ENCODE data around the gene HGS.
A peak's percentile ranks its signal among the peaks of the same experiment; 100 is the strongest.
"Not testable (repeated sequence)": the region's sequence is repeated elsewhere in the genome, so short reads cannot be mapped to it uniquely, and the experiment has no call there.

Gene HGS

DNA sequence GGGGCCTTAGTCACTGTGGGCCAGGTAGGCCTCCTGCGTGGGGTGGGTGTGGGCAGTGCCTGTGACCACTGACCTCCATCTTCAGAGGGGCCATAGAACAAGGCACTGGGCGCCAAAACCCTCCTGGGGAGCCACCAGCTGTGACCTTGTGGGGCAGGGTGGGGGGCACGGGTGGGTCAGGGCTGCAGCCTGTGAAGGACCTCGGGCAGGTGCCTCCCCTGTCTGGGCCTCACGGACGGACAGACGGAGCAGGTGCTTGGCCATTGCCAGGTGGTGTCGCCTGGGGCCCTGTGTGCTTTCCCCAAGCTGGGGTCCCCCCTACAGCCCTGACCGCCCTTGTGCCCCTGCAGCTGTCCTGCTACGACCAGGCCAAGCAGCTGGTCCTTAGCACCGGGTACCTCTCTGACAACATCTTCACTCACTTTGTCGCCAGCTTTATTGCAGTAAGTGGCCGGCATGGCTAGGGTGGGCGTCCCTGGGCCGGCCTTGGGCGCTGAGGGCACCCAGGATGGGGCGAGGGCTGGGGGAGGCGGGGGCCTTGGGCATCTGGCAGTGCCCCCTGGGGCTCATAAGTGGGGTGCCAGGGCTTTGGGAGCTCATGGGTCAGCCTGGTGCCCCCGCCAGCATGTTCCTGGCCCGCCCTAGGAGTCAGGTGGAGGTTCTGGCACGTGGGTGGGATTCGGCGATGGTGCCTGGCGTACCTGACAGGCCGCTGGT lies 33.4 kb downstream of the HGS start:
- no peak for DNase-seq (ENCODE audit: low read depth in 2 of 3, low spot score in 2 of 3)

DNA sequence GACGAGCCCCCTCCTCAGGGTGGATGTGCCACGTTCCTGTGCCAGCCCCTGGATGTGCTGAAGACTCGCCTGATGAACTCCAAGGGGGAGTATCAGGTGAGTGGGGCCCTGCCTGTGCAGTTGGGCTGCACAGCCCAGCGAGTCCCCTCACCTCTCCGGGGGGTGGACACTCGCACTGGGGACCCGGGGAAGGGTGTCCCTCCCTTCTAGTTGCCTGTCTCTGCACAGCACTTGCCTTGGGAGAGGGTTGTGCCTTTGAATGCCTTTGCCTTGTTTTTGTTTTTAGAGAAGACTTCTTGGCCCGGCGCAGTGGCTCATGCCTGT lies 33.9 kb downstream of the HGS start:
- no peak for DNase-seq (ENCODE audit: low read depth in 2 of 3, low spot score in 2 of 3)

DNA sequence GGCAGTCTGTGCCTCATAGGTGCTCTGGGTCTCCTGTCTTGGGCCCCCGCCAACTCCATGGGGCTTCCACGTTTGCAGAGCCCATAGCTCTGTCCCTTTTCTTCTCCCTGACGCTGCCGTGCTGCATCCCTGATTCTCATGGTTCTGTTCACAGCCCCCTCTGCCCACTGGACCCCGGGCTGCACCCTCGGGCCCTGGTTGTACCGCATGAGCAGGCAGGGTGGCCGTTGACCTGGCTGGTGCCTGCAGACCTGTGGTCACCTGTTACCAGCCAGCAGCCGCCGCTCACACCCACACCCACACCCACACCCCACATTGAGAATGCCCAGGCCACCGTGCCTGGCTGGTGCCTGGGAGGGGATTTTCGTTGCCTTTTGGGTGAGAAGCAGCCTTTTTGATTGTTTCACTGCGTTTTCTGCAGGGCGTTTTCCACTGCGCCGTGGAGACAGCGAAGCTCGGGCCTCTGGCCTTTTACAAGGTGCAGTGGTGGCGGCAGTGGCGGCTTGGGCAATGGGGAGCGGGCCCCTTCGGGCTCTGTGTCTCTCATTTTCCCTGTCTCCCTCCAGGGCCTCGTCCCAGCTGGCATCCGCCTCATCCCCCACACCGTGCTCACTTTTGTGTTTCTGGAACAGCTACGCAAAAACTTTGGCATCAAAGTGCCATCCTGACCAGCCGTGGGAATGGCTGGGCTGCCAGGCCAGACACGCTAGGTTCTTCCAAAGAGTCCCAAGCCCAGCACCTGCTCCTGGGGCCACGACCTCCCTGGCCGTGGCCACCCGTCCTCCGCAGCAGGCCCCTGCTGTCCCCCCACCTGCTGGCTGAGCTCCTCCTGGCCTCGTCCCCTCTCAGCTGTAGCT lies 35.8 kb downstream of the HGS start:
- DNase-seq (ENCODE audit: low read depth in 2 of 3, low spot score in 2 of 3) = no peak

DNA sequence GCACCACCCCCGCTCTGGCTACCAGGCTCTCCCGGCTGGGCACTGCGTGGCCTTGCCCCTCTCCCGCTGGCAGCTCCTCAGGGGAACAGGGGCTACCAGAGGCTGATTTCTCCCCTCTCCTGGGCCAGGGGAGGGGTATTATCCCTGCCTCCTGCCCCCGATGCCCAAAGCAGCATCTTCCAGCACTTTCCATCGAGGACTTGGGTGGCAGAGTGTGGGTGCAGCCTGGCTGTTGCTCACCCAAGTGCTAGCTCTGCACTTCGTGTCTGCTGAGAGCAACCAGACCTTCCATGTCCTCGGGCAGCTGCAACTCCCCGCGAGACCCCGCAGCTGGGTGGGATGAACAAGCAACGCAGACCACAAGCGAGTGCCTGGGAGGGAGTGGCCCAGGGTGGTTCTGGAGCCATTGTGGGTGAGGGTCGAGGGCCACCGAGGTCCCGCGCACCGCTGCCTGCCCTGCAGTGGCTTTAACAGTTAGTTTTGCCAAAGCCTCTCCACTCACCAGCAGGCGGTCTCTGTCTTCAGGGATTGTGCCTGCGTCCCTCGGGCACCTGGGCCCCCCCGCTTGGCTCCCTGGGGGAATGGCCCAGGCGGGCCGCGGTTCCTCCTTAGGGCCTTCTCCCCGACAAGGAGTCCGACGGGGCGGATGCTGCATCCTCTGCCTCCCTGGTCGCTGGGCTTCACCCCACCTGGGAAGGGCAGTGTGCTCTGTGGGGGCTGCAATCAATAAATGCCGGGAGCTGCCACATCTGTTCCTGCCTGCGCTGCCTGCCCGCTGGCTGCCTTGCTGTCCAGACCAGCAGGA lies 36.7 kb downstream of the HGS start:
- no peak for DNase-seq (ENCODE audit: low read depth in 2 of 3, low spot score in 2 of 3)

DNA sequence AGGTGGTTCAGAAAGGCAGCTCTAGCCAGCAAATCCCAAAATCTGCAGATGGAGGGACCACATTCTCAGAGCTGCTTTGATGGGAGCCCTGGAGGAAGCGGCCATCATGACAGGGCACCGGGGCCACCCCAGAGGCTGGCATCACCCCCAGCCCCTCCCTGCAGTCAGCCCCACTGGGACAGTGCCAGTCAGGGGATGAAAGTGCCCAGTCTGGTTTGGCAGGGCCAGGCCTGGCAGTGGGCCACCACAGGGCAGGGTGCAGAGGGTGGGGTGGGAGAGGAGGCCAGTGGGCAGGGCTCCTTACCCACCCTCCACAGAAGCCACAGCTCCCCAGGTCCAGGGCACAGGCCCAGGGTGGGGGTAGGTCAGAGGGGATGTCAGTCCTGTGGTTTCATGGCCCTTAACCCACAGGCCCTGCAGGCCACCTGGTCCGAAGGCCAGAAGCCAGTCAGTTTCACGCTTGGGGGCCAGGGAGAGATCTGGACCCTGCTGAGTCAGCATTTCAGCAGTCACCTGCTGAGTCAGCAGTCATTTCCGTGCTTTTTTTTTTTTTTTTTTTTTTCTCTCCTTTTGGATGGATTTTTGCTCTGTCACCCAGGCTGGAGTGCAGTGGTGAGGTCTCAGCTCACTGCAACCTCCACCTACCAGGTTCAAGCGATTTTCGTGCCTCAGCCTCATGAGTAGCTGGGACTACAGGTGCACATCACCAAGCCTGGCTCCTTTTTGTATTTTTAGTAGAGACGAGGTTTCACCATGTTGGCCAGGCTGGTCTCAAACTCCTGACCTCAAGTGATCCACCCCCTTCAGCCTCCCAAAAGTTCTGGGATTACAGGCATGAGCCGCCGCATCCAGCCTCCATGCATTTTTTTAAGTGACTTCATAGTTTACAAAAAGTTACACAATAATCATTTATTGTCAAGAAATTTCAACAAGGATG lies 38.6 kb downstream of the HGS start:
- no peak for DNase-seq (ENCODE audit: low read depth in 2 of 3, low spot score in 2 of 3)

DNA sequence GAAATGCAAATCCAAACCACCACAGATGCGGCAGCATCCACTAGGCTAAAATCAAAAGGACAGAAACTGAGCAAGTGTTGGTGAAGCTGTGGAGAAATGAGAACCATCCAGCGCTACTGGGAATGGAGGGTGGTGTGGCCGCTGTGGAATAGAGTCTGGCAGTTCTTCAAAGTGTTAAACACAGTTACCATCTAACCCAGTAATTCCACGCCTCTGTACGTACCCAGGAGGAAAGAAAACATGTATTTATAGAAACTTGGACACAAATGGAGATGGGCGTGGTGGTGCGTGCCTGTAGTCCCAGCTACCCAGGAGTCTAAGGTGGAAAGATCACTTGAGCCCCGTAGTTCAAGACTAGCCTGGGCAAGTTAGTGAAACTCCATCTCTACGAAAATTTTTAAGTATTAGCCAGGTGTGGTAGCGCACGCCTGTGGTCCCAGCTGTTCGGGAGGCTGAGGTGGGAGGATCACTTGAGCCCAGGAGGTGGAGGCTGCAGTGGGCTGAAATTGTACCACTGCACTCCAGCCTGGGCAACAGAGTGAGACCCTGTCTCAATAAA lies 39.9 kb downstream of the HGS start:
- DNase-seq (ENCODE audit: low read depth in 2 of 3, low spot score in 2 of 3) = no peak

DNA sequence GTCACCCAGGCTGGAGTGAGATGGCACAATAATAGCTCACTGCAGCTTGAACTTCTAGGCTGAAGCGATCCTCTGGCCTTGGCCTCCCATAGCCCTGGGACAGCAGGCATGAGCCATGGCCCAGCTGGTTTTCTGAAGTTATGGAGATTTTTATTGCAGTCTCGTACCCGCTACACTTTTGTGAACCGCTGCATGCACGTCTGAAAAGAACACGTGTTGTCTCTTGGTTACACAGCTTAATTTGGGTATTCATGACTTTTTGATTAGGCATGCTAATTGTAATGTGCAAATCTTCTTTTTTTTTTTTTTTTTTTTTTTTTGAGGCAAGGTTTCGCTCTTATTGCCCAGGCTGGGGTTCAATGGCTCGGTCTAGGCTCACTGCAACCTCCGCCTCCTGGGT lies 41.6 kb downstream of the HGS start:
- DNase-seq (ENCODE audit: low read depth in 2 of 3, low spot score in 2 of 3) = no peak

DNA sequence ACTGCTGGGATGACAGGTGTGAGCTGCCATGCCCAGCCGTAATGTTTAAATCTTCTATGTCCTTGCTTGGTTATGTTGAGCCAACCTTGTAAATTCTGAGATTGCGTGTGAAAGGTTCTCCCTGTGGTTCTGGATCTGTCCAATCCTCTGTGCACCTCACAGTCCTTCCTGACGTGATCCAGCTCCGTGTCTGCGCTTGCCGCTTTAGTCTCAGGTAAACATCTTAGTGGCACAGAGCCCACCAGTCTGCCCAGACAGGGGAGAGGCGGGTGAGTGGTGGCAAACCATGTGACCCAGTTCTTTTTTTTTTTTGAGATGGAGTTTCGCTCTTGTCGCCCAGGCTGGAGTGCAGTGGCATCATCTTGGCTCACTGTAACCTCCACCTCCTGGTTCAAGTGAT lies 42.2 kb downstream of the HGS start:
- no peak for DNase-seq (ENCODE audit: low read depth in 2 of 3, low spot score in 2 of 3)

DNA sequence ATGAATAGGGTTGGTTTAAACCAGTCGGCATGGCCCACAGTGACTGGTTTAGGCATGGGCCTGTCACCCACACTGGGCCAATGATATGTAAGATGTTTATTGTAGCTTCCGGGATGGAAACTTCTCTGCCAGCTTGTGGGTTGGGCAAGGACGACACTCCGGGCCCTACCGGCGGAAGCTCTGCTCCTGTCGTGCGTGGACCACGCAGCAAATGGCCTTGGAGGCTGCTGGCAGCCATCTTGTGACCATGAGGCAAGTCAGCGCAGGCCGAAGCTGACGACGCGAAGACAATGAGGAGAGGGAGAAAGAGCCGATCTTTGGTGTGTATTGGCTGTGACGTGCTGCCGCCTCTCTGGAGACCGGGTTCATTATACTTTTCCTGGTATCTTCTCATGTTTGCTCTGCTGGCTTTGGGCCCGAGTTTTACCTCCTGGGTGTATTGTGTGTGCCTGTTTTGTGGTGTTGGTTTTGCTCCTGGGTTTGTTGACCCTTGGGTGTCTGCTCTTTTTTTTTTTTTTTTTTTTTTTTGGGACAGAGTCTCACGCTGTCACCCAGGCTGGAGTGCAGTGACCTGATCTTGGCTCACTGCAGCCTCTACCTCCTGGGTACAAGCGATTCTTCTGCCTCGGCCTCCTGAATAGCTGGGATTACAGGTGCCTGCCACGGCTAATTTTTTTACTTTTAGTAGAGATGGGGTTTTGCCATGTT lies 43.7 kb downstream of the HGS start:
- no peak for DNase-seq (ENCODE audit: low read depth in 2 of 3, low spot score in 2 of 3)

DNA sequence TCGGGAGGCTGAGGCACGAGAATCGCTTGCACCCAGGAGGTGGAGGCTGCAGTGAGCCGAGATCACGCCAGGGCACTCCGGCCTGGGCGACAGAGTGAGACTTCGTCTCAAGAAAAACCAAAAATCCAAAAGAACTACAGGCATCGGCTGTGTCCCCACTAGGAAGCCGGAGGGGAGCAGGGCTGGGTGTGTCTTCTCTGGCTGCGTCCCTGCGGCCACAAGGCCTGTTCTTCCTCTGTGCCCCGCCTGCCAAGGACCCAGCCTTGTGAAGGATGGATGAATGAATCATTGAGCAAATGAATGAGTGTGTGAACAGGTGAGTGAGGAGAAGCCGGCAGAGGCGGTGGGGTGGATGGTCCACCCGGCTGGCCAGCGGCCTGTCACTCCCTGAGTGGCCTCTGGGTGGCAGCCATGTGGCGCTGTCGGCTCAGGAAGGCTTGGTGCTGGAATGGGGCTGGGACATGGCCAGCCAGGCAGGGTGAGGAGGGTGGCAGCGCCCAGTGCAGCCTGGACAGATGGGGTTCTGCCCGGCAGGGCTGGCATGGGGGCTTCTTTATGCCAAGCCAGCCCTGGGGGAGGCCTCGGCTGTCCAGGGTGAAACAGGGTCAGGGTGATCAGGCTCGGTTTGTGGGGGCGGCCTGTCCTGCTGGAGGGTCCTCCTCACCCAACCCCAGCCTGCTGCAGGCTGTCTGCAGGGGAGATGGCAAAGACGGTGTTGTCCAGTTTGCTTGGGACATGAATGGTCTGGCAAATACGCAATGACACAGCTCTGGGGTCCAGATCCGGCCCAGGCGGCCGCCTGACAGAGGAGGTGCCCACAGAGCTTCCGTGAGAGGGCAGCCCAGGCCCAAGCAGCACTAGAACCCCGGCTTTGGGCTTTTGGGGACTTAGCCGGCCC lies 49.9 kb downstream of the HGS start:
- DNase-seq (ENCODE audit: low read depth in 2 of 3, low spot score in 2 of 3) = peak in 2 of 3 experiments; percentile 38 to 41

DNA sequence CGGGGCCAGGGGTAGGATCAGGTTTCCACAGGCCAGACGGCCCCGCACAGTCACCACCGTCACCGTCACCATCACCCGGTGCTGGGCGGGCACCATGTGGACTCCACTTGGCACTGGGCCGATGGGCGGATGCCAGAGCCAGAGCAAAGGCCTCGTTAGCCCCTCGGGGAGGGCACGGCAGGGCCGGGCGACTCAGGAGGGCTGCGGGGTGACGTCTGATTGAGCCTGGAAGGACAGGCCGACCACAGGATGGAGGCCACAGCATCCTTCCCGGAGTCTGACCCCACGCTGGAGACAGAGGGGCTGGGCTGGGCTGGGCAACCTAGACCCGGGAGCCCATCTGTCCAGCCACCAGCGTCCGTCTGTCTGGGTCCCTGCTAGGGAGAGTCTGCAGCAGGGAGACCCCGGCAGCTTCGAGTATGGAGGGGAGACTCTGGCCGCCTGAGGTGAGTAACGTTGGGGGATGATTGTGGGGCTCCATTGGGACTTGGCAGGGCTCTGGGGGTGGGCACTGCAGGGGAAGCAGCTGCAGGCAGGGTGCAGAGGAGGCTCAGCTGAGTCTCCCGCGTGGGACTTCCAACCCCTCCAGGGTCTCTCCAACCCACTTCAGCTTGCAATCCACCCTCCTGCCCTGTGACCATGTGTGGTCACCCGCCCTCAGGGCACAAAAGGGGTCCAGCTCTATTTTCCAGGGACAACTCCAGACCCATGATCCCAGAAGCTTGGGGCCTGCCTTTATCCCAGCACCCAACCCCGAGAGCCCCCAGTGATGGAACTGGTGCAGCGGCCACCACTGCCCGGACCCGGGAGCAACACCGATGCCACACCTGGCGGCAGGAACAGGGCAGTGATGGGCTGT lies 50.8 kb downstream of the HGS start:
- DNase-seq (ENCODE audit: low read depth in 2 of 3, low spot score in 2 of 3) = no peak

DNA sequence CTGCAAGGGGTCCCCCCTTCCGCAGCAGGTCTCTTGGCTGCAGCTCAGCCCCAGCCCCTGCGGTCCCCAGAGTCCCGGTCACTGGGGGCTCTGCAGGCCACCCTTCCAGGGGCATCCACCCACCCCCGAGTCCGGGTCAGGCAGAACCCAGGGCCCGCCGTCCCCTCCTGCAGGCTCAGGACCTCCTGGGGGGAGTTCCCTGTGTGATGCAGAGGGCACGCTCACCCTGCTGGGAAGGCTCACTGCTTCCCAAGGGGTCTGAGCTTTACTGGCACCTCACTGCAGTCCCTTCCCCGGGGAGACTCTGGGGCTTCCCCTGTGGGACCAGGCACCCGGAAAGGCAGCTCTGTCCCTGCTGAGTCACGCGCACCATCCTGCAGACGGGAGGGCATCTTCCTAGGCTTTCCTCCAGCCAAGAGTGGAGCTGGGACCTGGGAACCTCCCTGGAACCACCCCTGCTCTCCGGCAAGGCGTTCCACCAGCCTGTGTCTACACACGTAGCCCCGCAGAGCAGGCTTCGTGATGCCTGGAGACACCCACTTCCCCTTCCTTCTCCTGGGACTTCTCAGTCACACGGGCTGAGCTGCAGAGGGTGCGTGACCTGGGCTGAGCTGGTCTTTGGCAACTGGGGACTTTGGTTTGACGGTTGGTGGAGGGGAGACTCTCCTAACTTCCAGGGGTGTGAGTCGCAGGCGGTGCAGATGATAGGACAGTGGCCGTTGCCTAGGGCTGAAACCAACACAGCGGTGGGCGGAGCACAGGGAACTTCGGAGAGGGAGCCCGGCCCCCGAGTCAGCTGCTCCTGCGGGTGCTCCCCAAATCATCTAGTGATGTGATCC lies 51.7 kb downstream of the HGS start:
- no peak for DNase-seq (ENCODE audit: low read depth in 2 of 3, low spot score in 2 of 3)

DNA sequence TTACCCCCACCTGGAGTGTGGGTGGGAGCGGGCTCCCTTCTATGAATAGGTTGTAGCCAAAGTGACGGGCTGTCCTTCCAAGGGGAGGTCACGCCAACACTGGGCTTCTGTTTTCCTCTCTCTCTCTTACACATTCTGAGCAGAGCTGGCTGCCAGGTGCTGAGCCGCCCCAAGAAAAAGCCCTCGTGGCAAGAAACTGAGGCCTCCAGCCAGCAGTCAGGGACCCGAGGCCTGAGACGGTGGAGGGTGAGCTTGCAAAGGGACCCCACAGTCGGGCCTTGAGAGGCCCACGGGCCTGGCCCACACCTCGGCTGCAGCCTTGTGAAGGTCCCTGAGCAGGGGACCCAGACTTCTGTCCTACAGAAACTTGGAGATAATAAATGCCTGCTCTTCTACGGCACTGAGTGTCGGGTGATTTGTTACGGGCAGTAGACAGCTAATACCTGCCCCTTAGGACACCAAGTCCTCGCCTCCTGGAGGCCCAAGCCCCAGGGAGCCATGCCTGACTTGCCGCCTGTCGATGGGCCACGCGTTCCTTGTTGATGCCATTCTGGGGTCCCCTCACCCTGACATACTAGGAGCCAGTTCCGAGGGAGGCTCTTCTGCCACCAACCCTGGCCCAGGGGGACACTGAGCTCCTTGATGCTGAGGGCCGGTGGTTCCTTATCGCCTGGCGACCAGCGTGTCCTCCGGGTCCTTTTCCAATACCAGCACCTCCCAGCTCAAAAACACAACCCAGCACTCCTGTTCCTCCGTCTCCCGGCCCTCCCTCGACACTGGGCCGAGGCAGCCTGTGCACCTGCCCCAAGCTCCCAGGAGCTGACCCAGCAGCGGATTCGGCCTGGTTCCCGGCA lies 54.4 kb downstream of the HGS start:
- DNase-seq (ENCODE audit: low read depth in 2 of 3, low spot score in 2 of 3) = no peak

DNA sequence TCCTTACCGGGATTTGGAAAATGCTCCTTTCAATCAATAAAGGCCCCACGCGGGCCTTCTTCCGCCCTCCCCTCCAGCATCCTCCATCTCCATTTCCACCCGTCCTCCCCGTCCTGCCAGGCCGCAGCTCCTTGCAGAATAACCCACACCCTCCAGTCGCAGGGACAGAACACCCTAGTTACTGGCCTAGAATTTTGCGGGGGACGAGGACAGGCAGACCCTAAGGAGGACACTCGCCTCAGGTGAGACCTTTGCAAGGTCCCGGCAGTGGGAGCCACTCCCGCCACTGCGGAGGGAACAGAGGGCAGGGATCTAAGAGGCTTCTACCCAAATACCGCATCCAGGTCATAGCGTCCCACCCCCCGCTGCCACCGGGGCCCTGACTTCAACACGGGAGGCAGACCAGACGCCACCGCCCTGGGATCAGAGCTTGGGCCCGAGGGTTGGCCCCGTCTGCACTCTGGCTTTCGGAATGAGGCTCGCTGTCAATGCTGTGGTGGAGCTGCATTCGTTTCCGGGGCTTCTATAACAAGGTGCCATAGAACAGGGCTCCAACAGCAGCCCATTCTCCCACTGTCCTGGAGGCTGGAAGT lies 55.1 kb downstream of the HGS start:
- no peak for DNase-seq (ENCODE audit: low read depth in 2 of 3, low spot score in 2 of 3)

DNA sequence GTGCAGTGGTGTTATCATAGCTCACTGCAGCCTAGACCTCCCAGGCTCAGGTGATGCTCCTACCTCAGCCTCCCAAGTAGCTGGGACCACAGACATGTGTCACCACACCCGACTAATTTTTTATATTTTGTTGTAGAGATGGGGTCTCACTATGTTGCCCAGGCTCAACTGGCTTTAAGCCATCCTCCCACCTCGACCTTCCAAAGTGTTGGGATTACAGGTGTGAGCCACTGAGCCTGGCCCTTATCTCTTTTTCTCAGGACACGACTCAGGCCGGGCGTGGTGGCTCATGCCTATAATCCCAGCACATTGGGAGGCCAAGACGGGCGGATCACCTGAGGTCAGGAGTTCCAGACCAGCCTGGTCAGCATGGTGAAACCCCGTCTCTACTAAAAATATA lies 55.8 kb downstream of the HGS start:
- not testable (repeated sequence) for DNase-seq (ENCODE audit: low read depth in 2 of 3, low spot score in 2 of 3)

All from activated CD8-positive, alpha-beta memory T cell treated with anti-CD3 and anti-CD28 coated beads for 48 hours (primary cell).